Measurements from ENCODE around the gene ASGR2. TPM values are rescaled to one million over a fixed set of nuclear protein-coding genes. Genes with fewer than 3 reads are reported as not detected.

ASGR2 gene
- total RNA-seq, 2 donors from 2014 or later: 0.33 TPM; not detected in 1

GRCh38 chr17:7079581-7080455, 34.8 kb downstream of the ASGR2 start, which contains the start of gene CLEC10A:
CLEC10A (minus strand) TSS chr17:7080251; CDS start chr17:7078812, 1,439 bp downstream.
- H3K4me3 Mint-ChIP-seq: no peak within 1 kb of the TSS
- no peaks in the 10 kb centered on the region for H3K36me3 Mint-ChIP-seq
- peaks cover 35 to 39% of the 10 kb centered on the region in 2 donors for H3K4me1 Mint-ChIP-seq (ENCODE audit: low read depth in 2 of 2)
- peak within 1 kb of the TSS in 1 of 2 donors; percentile 57 for H3K27ac Mint-ChIP-seq
- no peaks in the 10 kb centered on the region for H3K9me3 Mint-ChIP-seq
- no peaks in the 10 kb centered on the region for H3K27me3 Mint-ChIP-seq
- DNase-seq (ENCODE audit: low spot score) (no peak), ATAC-seq (no peak)

- no peak for ATAC-seq
- no peak overlapping the region for H3K27ac Mint-ChIP-seq
- DNase-seq (ENCODE audit: low spot score): no peak
- H3K9me3 Mint-ChIP-seq: no peaks in the 10 kb centered on the region
- H3K4me3 Mint-ChIP-seq: no peak overlapping the region
- H3K36me3 Mint-ChIP-seq: no peaks in the 10 kb centered on the region
- peaks cover 26 to 34% of the 10 kb centered on the region in 2 donors for H3K4me1 Mint-ChIP-seq (ENCODE audit: low read depth in 2 of 2)
- H3K27me3 Mint-ChIP-seq: no peaks in the 10 kb centered on the region
Observed at GRCh38 chr17:7078711-7079110, 35.9 kb downstream of the ASGR2 start.

DNA sequence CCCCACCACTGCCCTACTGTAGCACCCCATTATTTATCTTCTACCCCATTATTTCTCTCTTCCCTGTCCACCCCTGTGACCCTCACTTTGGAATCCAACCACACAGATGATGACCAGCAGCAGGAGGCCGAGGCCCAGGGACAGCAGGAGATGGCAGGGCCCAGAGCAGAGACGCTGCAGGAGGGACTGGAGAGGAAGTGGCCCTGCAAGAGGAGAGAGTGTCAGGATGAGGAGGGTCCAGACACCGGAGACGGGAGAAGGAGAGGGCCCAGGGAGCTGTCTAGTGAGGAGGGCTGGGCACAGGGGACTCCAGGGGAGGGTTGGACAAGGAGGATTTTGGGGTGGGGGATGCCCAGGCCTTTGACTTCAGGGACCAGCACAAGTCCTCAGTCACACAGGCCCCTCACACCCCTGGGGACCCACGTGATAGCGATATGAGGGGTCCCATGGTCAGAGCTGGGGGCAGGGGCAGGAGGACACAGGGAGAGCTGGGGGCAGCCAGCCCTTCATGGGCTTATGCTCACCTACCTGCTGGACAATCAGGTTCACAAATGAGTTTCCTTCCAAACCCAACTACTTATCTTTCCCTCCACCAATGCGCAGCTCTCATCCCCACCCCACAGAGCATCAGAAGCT, 36.6 kb downstream of the ASGR2 start:
- no peaks in the 10 kb centered on the region for H3K36me3 Mint-ChIP-seq
- H3K9me3 Mint-ChIP-seq: no peaks in the 10 kb centered on the region
- H3K4me1 Mint-ChIP-seq (ENCODE audit: low read depth in 2 of 2): peaks cover 21 to 30% of the 10 kb centered on the region in 2 donors
- DNase-seq (ENCODE audit: low spot score): no peak
- ATAC-seq: no peak
- H3K27ac Mint-ChIP-seq: no peak overlapping the region
- H3K27me3 Mint-ChIP-seq: no peaks in the 10 kb centered on the region
- no peak overlapping the region for H3K4me3 Mint-ChIP-seq

DNA sequence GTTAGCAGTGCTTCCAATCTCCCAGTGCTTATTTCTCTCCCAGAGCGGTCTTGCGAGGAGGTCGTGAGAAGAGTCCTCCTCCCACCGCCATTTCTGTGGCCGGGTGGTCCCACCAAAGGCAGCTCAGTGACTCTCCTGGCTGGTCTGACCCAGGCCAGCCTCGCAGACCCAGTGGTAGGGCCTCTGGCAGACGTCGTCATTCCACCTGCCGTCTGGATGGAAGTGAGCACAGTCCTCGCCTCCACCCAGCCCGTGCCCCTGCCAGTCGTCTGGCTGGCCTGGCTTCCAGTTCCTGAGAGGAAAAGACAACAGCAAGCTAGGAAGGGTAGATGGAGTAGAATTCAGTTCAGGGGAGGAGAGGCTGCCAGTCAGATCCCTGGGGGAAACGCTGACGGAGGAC, 39.7 kb downstream of the ASGR2 start:
- Mint-ChIP-seq H3K9me3 (no peaks in the 10 kb centered on the region), H3K36me3 (no peaks in the 10 kb centered on the region), H3K4me1 (ENCODE audit: low read depth in 2 of 2) (peaks cover 4 to 13% of the 10 kb centered on the region in 2 donors), H3K27me3 (no peaks in the 10 kb centered on the region), H3K4me3 (no peak overlapping the region), H3K27ac (no peak overlapping the region)
- ATAC-seq (no peak), DNase-seq (ENCODE audit: low spot score) (no peak)

GRCh38 chr17:7072406-7072805, 42.2 kb downstream of the ASGR2 start:
- ATAC-seq (no peak), DNase-seq (ENCODE audit: low spot score) (no peak)
- Mint-ChIP-seq H3K4me3 (no peak overlapping the region), H3K9me3 (peaks cover 9% of the 10 kb centered on the region), H3K27ac (no peak overlapping the region), H3K27me3 (no peaks in the 10 kb centered on the region), H3K36me3 (peaks cover 10% of the 10 kb centered on the region), H3K4me1 (ENCODE audit: low read depth in 2 of 2) (peaks cover 4 to 7% of the 10 kb centered on the region in 2 donors)

DNA sequence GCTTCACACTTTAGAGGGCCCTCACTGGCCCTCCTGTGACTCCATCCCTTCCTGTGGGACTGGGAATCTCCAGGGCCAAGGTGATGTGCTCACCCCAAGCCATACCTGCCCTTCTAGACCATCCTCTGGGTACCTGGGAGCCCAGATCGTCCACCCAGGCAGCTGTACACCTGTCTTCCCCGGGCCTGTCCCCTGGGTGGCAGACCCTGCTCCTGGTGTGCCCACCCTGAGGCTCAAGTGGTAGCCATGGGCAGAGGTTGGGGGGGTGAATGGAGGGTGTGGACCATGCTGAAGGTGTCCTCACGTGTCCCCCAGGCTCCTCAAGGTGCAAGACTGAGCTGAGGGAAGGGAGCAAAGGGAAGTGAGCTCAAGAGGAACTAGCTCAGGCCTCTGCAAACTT, 43.9 kb downstream of the ASGR2 start:
- Mint-ChIP-seq H3K27ac (no peak overlapping the region), H3K4me3 (no peak overlapping the region), H3K4me1 (ENCODE audit: low read depth in 2 of 2) (peaks cover 0 to 3% of the 10 kb centered on the region in 2 donors), H3K27me3 (no peaks in the 10 kb centered on the region), H3K9me3 (peaks cover 12% of the 10 kb centered on the region), H3K36me3 (peaks cover 10% of the 10 kb centered on the region)
- peak in 1 of 2 donors; percentile 13 for ATAC-seq
- no peak for DNase-seq (ENCODE audit: low spot score)

GRCh38 chr17:7068268-7068667, 46.4 kb downstream of the ASGR2 start:
- Mint-ChIP-seq H3K4me3 (no peak overlapping the region), H3K4me1 (ENCODE audit: low read depth in 2 of 2) (peaks cover 0 to 2% of the 10 kb centered on the region in 2 donors), H3K36me3 (peaks cover 10% of the 10 kb centered on the region), H3K27me3 (peaks cover 4 to 8% of the 10 kb centered on the region in 2 donors), H3K9me3 (peaks cover 12% of the 10 kb centered on the region), H3K27ac (no peak overlapping the region)
- ATAC-seq: no peak
- DNase-seq (ENCODE audit: low spot score): no peak

GRCh38 chr17:7067198-7067597, 47.4 kb downstream of the ASGR2 start:
- Mint-ChIP-seq H3K36me3 (peaks cover 10% of the 10 kb centered on the region), H3K9me3 (peaks cover 12% of the 10 kb centered on the region), H3K27ac (no peak overlapping the region), H3K27me3 (peaks cover 4 to 14% of the 10 kb centered on the region in 2 donors), H3K4me1 (ENCODE audit: low read depth in 2 of 2) (peaks cover 0 to 2% of the 10 kb centered on the region in 2 donors), H3K4me3 (no peak overlapping the region)
- ATAC-seq (no peak), DNase-seq (ENCODE audit: low spot score) (no peak)

GRCh38 chr17:7064261-7064660, 50.4 kb downstream of the ASGR2 start:
- Mint-ChIP-seq H3K27me3 (peaks cover 4 to 14% of the 10 kb centered on the region in 2 donors), H3K4me1 (ENCODE audit: low read depth in 2 of 2) (peaks cover 0 to 2% of the 10 kb centered on the region in 2 donors), H3K4me3 (no peak overlapping the region), H3K9me3 (peaks cover 12% of the 10 kb centered on the region), H3K36me3 (peaks cover 10% of the 10 kb centered on the region), H3K27ac (no peak overlapping the region)
- no peak for DNase-seq (ENCODE audit: low spot score)
- no peak for ATAC-seq

- Mint-ChIP-seq H3K4me3 (no peak overlapping the region), H3K27me3 (peaks cover 4 to 21% of the 10 kb centered on the region in 2 donors), H3K9me3 (peaks cover 8% of the 10 kb centered on the region), H3K36me3 (peaks cover 7% of the 10 kb centered on the region), H3K27ac (no peak overlapping the region), H3K4me1 (ENCODE audit: low read depth in 2 of 2) (peaks cover 0 to 2% of the 10 kb centered on the region in 2 donors)
- ATAC-seq (no peak), DNase-seq (ENCODE audit: low spot score) (no peak)
Observed at GRCh38 chr17:7063518-7064094, 51.0 kb downstream of the ASGR2 start.

- Mint-ChIP-seq H3K27ac (peak overlapping the region in 1 of 2 donors; percentile 16), H3K4me1 (ENCODE audit: low read depth in 2 of 2) (peaks cover 0 to 2% of the 10 kb centered on the region in 2 donors)
- DNase-seq (ENCODE audit: low spot score): no peak
Observed at GRCh38 chr17:7060165-7060891, 54.3 kb downstream of the ASGR2 start.

DNA sequence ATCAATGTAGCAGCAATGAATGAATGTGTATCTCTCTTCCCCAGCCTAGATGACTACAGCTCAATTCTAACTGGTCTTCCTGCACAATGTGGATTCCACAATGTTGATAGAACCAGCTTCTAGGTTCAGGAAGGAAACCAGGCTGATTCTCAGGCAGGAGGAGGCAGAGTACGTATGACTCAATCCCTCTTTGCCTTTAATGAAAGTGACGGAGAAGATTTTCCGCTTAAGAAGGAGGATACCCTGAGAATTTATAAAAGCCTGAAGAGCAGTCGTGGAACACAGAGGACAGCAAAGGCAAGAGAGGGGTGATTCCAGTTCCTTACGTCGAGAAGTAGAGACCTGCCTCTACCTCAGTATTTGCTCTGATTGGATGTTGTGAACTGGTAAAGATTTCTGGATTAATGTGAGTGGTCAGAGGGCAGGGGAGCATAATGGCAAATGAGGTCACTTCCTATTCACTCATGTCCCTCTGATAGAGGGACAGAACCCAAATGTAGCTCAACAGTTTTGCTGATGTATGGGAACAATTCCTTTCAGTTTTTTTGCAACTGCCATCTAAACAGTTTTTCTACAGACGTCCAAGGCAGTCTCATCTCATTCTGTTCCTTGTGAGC, 55.7 kb downstream of the ASGR2 start:
- no peak overlapping the region for H3K27ac Mint-ChIP-seq
- H3K4me1 Mint-ChIP-seq (ENCODE audit: low read depth in 2 of 2): peaks cover 0 to 2% of the 10 kb centered on the region in 2 donors
- H3K27me3 Mint-ChIP-seq: peaks cover 4 to 21% of the 10 kb centered on the region in 2 donors
- ATAC-seq (no peak), DNase-seq (ENCODE audit: low spot score) (no peak)
- H3K36me3 Mint-ChIP-seq: no peaks in the 10 kb centered on the region
- H3K4me3 Mint-ChIP-seq: no peak overlapping the region
- H3K9me3 Mint-ChIP-seq: no peaks in the 10 kb centered on the region

More at GRCh38 chr17:7060165-7060891, 54.3 kb downstream of the ASGR2 start:
- H3K9me3 Mint-ChIP-seq: no peaks in the 10 kb centered on the region
- ATAC-seq: no peak
- no peaks in the 10 kb centered on the region for H3K36me3 Mint-ChIP-seq
- H3K27me3 Mint-ChIP-seq: peaks cover 4 to 22% of the 10 kb centered on the region in 2 donors
- H3K4me3 Mint-ChIP-seq: no peak overlapping the region

DNA sequence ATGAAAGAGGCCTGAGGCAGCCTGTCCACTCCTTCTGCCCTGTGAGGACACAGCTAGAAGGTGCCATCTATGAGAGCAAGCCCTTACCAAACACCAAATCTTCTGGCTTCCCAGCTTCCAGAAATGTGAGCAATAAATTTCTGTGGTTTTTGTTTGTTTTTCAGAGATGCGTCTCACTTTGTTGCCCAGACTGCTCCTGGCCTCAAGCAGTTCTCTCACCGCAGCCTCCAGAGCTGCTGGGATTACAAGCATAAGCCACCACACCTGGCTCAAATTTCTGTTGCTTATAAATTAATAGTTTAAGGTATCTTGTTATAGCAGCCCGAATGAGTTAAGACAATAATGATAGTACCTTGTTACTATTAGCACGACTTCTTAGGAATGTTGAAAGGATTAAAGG, 58.2 kb downstream of the ASGR2 start:
- H3K4me1 Mint-ChIP-seq (ENCODE audit: low read depth in 2 of 2): no peaks in the 10 kb centered on the region
- DNase-seq (ENCODE audit: low spot score) (no peak), ATAC-seq (no peak)
- H3K27ac Mint-ChIP-seq: no peak overlapping the region
- H3K27me3 Mint-ChIP-seq: peaks cover 3 to 8% of the 10 kb centered on the region in 2 donors
- H3K9me3 Mint-ChIP-seq: no peaks in the 10 kb centered on the region
- no peaks in the 10 kb centered on the region for H3K36me3 Mint-ChIP-seq
- H3K4me3 Mint-ChIP-seq: no peak overlapping the region
